HG02938 (cell line): ENCODE data around the gene BZW1.

Source experiments
- ATAC-seq: cut with Tn5 transposase; IDR thresholded peaks from one replicate; pipeline ENCODE4 v1.9.1; 2021; ENCODE audit warnings: mild to moderate bottlenecking, moderate library complexity; ENCODE audit not compliant: unreplicated experiment

BZW1 gene

DNA sequence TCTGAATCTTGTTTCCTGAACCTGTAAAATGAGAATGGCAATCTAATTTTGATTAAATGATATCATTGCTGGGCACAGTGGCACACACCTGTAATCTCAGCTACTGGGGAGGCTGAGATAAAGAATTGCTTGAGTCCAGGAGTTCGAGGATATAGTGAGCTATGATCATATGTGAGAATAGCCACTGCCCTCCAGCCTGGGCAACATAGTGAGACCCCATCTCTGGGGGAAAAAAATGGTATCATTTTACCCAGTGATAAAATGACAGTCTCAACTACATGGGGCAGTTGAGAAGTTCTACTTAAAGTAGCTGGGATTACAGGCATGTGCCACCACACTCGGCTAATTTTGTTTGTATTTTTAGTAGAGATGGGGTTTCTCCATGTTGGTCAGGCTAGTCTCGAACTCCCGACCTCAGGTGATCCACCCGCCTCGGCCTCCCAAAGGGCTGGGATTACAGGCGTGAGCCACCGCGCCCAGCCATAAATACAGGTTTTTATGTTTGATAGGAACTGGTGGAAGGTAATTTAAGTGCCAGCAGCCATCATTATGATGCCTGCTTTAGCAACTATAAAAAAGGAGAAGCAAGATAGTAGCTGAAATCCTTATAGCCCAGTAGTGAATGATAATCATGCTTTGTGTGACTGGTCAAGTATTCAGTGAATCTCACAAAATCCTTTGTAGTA lies 17.0 kb downstream of the BZW1 start:
- no peak for ATAC-seq

DNA sequence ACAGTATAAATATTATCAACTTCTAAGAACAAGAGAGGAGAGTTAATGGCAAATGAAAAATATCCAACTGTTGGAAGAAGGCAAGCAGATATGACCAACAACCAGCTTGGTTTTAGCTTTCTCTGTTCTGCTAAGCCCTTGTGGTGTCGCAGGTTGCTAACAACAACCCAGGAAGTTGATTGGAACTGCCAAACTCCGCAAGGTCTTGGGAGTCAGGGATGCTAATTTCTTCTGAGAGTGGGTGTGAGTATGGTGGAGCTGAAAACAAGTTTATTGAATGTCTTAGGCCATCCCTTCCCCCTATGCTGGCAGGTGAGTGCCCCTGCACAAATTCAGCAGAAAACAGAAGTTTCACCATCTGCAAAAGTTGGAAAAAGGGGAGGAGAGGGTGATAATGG lies 17.5 kb downstream of the BZW1 start:
- ATAC-seq, result no peak

DNA sequence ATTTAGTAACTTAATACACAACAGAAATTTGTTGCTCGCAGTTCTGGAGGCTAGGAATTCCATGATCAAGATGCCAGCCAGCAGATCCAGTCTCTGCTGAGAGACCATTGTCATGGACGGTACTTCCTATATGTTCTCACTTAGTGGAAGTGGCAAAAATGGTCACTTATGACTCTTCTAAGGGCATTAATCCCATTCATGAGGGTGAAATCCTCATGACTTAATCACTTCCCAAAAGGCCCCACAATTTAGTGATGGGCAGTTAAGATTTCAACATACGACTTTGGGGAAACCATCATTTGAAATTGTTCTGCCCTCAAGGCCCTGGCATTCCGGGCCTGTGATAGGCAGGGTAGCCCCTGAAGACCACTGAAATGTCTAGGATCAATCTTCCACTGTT lies 23.0 kb downstream of the BZW1 start:
- no peak for ATAC-seq

DNA sequence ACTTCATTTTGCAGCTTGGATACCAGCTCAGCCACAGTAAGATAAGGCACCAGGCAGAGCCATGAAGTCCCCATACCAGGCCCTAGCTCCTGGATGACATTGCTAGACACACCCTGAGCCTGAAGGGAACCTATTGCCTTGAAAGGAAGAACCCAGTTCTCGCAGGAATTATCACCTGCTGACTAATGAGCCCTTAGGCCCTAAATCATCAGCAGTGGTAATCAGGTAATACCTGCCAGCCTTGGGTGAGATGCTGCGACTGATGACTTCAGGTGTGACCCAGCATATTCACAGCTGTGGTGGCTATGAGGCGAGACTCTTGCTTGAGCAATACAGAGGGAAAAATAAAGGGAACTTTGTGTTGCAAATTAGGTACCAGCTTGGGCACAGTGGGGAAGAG lies 27.8 kb downstream of the BZW1 start:
- ATAC-seq, result no peak

DNA sequence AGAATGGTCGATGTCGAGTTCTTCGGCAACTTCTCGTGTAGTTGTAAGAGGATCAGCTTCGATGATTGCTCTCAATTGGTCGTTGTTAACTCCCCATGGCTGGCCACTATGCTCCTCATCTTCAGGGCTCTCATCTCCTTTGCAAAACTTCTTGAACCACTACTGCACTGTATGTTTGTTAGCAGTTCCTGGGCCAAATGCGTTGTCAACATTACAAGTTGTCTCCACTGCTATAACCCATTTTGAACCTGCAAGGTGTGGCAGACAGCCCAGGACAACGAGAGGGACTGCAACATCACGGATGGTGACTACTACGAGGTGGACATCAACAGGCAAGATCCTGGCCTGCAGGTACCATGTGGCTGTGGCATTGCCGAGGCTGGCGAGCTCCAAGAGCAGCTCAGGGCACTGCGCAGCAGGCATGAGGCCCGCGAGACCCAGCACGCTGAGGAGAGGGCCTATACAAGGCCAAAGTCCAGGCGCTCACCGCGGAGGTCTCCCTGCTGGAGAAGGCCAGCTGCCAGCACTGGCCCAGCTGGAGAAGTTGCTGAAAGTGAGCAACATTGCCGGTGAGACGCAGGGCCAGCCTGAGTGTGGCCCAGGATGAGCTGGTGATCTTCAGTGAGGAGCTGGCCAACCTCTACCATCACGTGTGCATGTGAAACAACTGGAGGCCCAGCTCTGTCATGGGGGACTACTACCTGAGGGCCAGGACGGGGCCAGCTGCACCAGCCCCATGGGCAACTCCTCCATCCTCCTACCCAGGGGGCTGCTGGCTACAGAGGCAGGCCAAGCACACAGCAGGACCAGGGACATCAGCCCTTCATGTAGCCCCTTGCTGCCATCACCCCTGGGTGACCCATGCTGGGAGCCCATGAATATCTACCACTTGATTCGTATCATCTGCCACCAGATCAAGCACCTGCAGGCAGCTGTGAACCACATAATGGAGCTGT lies 32.6 kb downstream of the BZW1 start:
- ATAC-seq, result no peak

DNA sequence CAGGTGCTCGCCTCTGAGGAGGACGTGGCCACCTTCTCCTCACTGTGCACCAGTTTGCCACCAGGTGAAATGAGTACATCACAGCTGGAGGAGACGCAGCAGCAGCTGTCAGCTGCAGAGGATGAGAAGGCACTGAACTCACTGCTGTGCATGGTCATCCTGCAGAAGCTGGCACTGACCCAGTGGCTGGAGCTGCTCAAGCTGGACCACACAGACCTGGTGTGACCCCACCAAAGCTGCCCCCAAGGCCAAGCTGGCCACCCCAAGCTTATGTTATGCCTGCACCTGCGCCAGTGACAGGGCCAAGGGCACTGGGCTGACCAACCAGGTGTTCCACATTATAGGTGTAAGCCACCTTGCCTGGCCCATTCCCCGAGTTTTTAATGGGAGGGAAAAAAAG lies 33.5 kb downstream of the BZW1 start:
- no peak for ATAC-seq

DNA sequence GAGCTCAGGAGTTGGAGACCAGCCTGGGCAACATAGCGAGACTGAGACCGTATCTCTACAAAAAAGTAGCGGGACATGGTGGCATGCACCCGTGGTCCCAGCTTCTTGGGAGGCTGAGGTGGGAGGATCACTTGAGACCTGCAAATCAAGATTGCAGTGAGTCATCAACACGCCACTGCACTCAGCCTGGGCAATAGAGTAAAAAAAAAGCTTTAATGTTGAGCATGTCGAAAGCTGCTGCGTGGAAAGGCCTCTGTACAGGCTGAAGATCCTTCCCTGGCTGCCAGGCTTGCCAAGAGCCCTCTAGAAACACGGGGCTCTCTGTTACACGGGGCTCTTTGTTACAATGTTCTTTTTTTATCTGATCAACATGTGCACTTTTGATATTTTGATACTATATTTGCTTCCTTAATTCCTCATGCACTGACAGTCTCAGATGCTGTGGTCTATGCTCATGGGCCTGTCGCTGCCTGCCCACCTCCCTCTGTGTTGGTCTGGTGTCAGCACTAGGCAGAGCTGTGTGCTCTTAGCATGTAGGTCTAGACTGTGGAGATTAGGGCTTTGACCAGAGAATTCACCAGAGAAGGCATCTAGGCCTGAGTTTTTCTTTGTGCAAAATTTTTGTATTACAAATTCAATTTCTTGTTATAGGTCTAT lies 34.1 kb downstream of the BZW1 start:
- no peak for ATAC-seq

DNA sequence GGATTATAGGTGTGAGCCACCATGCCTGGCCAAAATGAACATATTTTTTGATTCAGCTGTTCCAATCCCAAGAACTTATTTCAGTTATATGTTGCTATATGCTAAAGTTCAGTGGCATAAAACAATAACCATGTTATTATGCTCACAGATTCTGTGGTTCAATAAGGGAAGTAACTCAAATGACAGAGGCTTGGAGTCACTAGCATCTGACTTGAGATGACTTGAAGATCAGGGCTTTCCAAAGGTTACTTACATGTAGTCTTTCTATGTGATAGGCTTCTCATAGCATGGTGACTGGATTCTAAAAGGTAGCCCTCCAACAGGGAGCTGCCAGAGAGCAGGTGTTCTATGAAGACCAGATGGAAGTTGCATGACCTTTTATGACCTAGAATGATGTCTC lies 35.6 kb downstream of the BZW1 start:
- ATAC-seq, result no peak

DNA sequence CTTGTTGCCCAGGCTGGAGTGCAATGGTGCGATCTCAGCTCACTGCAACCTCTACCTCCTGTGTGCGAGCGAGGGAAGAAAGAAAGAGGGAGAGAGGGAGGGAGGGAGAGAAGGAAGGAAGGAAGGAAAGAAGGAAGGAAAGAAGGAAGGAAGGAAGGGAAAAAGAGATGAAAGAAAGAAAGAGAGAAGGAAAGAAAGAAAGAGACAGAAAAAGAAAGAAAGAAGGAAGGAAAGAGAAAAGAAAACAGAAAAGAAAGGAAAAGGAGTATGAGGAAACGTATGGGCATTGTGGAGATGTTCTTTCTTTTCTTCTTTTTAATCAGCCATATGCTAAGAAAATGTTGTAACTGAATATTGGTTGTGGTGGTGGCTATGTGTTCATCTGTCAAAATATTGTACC lies 36.2 kb downstream of the BZW1 start:
- ATAC-seq, result no peak

DNA sequence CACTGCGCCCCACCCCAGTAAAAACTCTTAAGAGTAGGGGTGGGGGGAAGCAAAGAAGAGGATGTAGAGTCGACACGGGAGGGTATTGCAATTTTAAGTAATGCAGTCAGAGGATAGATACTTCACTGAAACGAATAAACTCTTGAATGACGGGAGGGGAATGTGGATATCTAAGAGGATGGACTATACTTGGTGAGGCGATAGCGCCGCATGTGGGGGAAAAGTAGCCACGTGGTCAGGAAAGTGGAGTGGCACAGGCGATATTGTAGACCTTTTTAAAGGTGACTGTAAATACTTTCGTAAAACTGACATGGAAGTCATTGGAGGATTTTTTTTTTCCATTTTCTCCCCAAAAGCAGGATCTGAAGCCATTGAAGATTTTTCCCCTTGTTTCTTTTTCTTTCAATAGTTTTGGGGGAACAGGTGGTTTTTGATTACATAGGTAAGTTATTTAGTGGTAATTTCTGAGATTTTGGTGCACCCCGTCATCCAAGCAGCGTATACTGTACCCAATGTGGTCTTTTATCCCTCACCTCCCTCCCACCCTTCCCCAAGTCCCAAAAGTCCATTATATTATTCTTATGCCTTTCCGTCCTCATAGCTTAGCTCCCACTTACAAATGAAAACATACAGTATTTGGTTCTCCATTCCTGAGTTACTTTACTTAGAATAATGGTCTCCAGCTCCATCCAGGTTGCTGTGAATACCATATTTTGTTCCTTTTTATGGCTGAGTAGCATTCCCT lies 39.0 kb downstream of the BZW1 start:
- no peak for ATAC-seq

DNA sequence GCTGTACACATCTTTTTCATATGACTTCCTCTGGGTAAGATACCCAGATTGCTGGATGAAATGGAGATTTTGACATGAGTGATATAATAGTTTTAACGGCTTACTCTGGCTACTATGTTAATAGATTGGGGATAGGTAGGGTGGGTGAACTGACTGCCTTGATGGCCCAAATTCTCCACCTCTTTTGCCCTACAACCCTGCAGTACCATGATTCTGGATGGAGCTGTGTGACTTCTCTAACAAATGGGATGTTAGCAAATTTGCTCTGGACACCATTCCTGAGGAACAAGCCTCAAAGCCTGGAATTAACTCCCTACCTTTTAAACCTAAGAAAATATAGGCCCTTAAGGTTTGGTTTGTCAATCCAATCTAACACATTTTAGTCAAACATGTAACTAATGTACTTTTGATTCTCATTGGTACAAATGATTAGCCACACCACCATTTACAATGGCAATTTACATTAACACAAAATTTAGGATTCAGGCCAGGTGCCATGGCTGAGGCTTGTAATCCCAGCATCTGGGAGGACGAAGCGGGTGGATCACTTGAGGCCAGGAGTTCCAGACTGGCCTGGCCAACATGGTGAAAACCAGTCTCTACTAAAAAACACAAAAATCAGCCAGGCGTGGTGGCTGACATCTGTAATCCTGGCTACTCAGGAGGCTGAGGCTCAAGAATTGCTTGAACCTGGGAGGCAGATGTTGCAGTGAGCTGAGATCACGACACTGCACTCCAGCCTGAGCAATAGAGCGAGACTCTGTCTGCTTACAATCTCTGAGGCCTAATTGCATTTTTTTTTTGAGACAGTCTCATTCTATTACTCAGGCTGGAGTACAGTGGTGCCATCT lies 39.9 kb downstream of the BZW1 start:
- no peak for ATAC-seq

DNA sequence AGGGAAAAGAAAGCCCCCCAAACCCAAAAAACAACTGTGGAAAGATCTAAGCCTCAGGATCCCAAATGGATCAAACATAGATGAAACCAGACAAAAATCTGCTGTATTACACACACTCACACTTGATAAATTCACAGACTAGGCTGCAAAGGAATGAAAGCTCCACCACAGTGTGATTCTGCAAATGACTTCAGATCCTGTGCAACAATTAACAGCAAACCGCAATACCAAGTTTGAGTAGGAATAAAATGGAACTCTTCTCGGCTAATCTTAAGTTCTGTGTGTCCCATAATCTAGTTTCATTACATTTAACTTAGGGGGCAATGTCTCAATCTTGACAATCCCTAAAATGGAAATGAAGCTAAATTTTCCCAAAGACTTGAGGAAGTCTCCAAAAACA lies 40.9 kb downstream of the BZW1 start:
- ATAC-seq, result no peak

DNA sequence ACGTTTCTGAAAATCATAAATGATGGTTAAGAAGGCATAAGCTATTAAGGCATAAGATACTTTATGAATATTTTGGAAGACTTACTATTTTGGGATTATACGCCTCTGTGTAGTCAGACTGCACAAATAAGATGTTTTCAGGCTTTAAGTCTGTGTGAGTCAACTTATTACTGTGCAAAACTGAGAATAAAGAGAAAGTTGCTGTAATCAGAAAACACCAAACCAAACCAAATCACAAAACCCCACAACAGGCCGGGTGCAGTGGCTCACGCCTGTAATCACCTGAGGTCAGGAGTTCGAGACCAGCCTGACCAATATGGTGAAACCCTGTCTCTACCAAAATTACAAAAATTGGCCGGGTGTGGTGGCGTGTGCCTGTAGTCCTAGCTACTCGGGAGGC lies 45.1 kb downstream of the BZW1 start:
- no peak for ATAC-seq

DNA sequence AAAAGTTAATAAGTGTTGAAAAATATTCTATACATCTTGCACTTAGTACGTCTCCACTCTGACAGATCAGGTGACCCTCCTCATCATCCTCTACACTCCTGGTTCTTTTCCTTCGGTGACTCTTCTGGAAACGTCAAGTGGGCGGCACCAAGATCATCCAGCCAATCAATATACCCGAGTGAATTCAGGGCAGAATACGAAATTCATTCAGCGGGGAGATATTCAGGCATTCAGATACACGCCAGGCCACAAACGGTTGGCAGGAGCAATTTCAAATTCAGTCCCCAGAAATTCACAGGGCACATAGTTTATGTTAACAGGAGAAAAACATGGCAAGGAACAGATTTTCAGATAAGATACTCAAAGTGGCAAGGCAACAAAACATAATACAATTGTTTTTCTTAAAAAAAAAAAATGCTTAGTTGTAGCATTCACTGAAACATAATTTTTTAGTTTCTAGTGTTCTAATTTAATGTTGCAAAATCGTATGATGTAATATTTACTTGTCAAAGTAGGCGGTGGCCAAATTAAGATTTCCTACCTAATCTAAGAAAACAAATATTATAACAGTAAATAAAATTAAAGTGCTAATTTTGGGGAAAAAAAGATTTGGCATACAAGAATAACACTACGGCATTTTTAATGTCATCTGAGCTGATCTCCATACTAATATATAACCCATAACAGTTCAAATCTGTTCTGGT lies 48.5 kb downstream of the BZW1 start:
- no peak for ATAC-seq

DNA sequence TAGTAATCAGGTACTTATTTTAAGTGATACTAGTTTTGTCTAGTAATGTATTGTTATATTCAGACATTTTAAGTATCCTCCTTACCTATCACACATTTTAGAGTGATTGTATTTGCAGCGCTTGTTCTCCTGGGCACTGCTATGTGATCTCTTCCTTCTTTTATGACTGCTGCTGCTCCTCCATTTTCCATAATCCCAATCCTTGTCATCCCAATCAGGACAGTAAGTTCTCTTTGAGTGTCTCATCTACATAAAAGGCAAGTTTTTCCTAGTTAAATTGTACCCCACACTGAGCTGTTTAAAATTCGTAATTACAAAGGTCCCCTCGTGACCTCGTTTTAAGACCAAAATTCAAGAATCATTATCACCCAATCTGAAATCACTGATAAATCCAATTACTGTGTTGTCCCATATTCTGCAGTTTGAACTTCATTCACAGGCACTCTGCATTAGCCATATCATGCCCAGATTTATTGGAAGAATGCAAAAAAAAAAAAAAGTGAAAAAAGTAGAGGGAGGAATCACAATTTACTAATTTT lies 50.0 kb downstream of the BZW1 start:
- ATAC-seq, result no peak

DNA sequence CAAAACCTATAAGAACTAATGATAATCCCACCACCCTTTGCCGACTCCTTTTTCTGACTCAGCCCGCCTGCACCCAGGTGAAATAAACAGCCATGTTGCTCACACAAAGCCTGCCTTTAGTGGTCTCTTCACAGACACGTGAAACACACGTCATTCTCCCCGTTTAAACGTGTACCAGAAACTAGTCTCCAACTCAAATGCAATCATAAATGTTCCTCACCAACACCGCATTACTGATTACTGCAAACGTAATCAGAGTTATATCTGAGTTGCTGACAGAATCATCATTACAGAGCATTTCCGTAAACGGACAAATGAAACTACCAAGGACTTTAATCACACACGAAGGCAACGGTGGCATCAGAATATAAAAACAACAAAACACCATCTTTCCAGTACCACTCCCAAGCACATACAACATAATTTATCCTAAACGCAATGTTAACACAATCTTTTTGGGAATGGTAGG lies 50.9 kb downstream of the BZW1 start:
- ATAC-seq, result peak; percentile 27

DNA sequence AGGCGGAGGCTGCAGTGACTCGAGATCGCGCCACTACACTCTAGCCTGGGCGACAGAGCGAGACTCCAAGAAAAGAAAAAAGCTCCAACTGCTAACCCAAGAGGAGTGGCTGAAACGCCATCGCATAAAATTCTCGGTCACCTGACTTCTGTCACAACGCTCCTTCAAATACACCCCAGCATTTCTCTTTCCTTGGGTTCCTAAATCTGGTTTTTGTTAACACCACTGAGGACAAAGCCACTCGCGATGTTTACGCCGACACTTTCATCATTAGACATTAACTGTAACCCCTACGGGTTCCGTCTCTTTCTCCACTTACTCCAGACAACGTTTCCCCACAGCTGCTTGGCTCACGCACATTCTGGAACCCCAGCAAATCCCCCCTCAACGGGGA lies 52.1 kb downstream of the BZW1 start:
- peak; percentile 11 for ATAC-seq

DNA sequence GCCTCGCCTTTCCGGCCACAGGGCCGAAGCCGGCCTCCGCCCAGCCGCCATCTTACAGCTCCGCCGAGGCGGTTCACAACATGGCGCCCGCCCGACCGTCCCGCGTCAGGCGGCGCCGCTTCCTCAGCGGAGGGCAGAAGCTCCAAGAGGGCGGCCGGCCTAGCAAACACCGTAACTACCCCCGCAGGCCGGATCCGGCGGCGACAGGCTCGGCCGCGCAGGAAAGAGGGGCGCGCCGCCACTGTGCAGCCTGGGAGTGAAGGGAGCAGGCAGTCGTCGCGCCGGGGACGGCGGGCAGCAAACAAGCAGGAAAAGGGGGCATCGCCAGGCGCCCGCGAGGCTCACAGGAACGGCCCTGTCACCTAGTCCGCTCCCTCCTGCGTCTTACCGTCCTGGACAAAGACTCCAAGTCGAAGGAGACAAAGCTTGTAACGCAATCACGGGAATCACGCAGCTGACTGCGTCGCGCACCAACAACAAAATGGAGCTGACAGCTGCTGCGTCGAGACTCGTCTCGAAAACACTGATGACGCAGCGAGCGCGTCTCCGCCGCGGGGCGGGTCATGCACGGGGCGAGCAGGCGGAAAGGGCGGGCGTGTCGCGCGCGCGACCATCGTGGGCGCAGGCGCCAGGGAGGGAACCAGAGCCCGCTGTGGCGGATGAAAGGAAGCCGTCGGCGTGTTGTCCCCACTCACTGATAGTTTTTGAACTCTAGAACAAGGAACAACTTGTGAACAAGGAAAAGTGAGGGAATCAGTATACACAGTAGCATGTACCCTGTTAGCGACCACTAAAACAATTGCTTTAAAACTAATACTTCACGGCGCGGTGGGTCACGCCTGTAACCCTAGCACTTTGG lies 52.7 kb downstream of the BZW1 start, which contains the start of gene CLK1:
CLK1 (minus strand) TSS at position 483 of the 859 bp plus-strand sequence. CDS start 2,796 bp downstream, outside the sequence.
- peak; percentile 80 for ATAC-seq
